Adrenal gland (tissue), 12 donors: ENCODE results near the gene KCNT2. TPM values are rescaled to one million over a fixed set of nuclear protein-coding genes. Genes with fewer than 3 reads are reported as not detected.

ENCODE experiments used
- DNase-seq, 7 donors: peaks; one replicate each; pipeline ENCODE4 v3.0.0-alpha.2; 2019 to 2020
- H3K27ac ChIP-seq, 5 donors: fragments of 200-600 bp; sonication (generic) in 4 of 5; 1 replicate in 3 of 5; 2 replicates in 2 of 5; pipeline versions ENCODE4 v1.5.1 to v1.8.0; 2016 to 2020; ENCODE audit warnings: mild to moderate bottlenecking in 1 of 5
- H3K27me3 ChIP-seq: fragments of 200-600 bp; 2 replicates; pipeline ENCODE4 v1.8.0; 2021
- H3K36me3 ChIP-seq, 2 donors: fragments of 200-600 bp; replicated peaks in 1 of 2; 1 replicate in 1 of 2; 2 replicates in 1 of 2; pipeline versions ENCODE4 v1.5.1 to v1.8.0; 2018 to 2022
- H3K4me1 ChIP-seq, 2 donors: fragments of 200-600 bp; replicated peaks in 1 of 2; 1 replicate in 1 of 2; 2 replicates in 1 of 2; pipeline versions ENCODE4 v1.5.1 to v1.8.0; 2018 to 2021
- H3K4me3 ChIP-seq, 4 donors: fragments of 200-600 bp; sonication (generic) in 3 of 4; one replicate each; pipeline ENCODE4 v1.5.1; 2016 to 2018
- H3K9me3 ChIP-seq, 3 donors: fragments of 200-600 bp; sonication (generic) in 1 of 3; replicated peaks in 1 of 3; 1 replicate in 2 of 3; 2 replicates in 1 of 3; pipeline versions ENCODE4 v1.5.1 to v1.8.0; 2016 to 2021
- POLR2A ChIP-seq, 2 donors: fragments of 450-650 bp; IDR thresholded peaks; one replicate each; pipeline ENCODE4 v1.6.1; 2017; ENCODE audit warnings: antibody characterized with exemption in 2 of 2, mild to moderate bottlenecking in 2 of 2, moderate library complexity in 1 of 2
- WGBS, 4 donors: extraction: QIAGEN DNeasy Blood & Tissue Kit in 2 of 4; methylation state at CpG; one replicate each; pipeline versions ENCODE4 v1.1.5 to v1.1.7; 2013 to 2017; 5-methylcytosine and 5-hydroxymethylcytosine counted together
- intact Hi-C, 2 donors: fragments of 100-400 bp; cut with DNase I; formaldehyde crosslinking; loops; one replicate each; pipeline versions ENCODE4 v1.14.1 to v1.15.0; 2022 to 2023
- polyA plus RNA-seq, 3 donors: library from polyadenylated mRNA; stranded (reverse); fragments of 200-250 nt in 2 of 3; fragments of 350-450 nt in 1 of 3; fragmentation: Illumina TruSeq in 1 of 3; extraction: RNeasy Lipid Tissue Mini Kit (QIAGEN cat#74804) in 1 of 3; gene quantifications; one replicate each; pipeline ENCODE4 v1.2.3, GENCODE V29; 2013 to 2014
- total RNA-seq, 9 donors: library from RNA; depleted of rRNA in 4 of 9; stranded (reverse); fragments of >200 nt in 4 of 9; fragments of 120-200 nt in 1 of 9; fragmentation: NEBNext Ultra II Directional in 1 of 9; extraction: Animal tissue kit (Norgen Biotek cat#: 25700) in 1 of 9; gene quantifications; one replicate each; pipeline versions ENCODE4 v1.1.0 to v1.2.4, GENCODE V29; 2013 to 2023
- TF ChIP-seq, protein P1 (sequence below), 6 experiments: fragments of 450-650 bp in 4 of 6; fragments of 200-600 bp in 2 of 6; sonication (generic) in 1 of 6; IDR thresholded peaks; 1 replicate in 5 of 6; 2 replicates in 1 of 6; pipeline versions ENCODE4 v1.5.1 to v1.8.0; 2016 to 2021; ENCODE audit warnings: antibody characterized with exemption in 6 of 6, mild to moderate bottlenecking in 2 of 6, moderate library complexity in 1 of 6
- donor health status: healthy with polysubstance abuse.
- donor health status: Bipolar disorder and iron deficiency.
- donor health status: DM: yes; HTN: yes; CAD: no.
- donor health status: DM: no; HTN: no; CAD: no.
- donor health status: DM: no; HTN: no; CAD: no.
- donor health status: DM: yes; HTN: yes; CAD: no.

Gene KCNT2
- total and polyA plus RNA-seq, 12 donors: 0.54 to 4.0 (median 1.2) TPM

DNA sequence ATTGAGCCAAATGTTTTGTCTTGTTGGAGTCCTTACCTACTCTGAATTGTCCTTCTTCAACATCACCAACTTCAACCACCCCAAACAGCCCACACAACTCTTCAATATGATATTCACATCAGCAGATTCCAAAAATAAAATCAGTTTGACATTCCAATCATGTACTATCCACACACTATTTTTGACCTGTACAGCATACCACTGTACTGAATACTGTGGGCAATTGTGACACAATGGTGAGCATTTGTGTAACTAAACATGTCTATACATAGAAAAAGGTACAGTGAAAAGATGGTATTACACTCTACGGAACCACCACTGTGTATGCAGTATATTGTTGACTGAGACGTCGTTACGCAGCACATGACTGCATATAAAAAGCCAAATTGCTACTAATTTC, 223.1 kb downstream of the KCNT2 start:
- no peak for DNase-seq
- H3K36me3 ChIP-seq: no peaks in the 10 kb centered on the region
- no peaks in the 10 kb centered on the region for H3K27me3 ChIP-seq
- no peak overlapping the region for H3K27ac ChIP-seq
- H3K4me3 ChIP-seq: no peak overlapping the region
- WGBS, 4 donors: 89 to 92% (median 91%) methylated on average over 4 of the region's 4 CpGs
- TF ChIP-seq POLR2A (IDR thresholded peaks at IDR 0.05): no peak
- TF ChIP-seq, protein P1, sequence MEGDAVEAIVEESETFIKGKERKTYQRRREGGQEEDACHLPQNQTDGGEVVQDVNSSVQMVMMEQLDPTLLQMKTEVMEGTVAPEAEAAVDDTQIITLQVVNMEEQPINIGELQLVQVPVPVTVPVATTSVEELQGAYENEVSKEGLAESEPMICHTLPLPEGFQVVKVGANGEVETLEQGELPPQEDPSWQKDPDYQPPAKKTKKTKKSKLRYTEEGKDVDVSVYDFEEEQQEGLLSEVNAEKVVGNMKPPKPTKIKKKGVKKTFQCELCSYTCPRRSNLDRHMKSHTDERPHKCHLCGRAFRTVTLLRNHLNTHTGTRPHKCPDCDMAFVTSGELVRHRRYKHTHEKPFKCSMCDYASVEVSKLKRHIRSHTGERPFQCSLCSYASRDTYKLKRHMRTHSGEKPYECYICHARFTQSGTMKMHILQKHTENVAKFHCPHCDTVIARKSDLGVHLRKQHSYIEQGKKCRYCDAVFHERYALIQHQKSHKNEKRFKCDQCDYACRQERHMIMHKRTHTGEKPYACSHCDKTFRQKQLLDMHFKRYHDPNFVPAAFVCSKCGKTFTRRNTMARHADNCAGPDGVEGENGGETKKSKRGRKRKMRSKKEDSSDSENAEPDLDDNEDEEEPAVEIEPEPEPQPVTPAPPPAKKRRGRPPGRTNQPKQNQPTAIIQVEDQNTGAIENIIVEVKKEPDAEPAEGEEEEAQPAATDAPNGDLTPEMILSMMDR (IDR thresholded peaks at IDR 0.05): no peak
- no peaks in the 10 kb centered on the region for H3K9me3 ChIP-seq
- intact Hi-C loops: no loop called here
- H3K4me1 ChIP-seq: no peaks in the 10 kb centered on the region

DNA sequence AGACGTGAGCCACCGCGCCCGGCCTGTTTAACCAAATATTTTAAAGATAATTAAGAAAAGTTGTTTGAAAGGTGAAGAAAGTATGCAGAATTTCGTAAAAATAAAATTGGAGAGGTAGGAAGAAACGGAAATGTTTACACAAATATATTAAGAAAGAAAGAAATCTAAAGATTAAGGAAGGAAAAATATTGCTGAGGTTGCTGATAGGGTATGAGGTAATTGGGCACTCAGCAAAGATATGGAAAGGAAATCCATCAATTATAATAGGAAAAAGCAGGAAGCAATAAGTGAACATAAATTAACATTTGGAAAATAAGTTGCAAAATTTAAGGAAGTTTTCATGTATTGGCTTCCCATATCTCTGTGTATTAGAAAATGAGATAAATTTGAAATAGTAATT, 225.9 kb downstream of the KCNT2 start:
- Histone ChIP-seq H3K27ac (no peak overlapping the region), H3K4me3 (no peak overlapping the region), H3K27me3 (no peaks in the 10 kb centered on the region), H3K4me1 (no peaks in the 10 kb centered on the region), H3K36me3 (no peaks in the 10 kb centered on the region), H3K9me3 (no peaks in the 10 kb centered on the region)
- no peak for TF ChIP-seq POLR2A (IDR thresholded peaks at IDR 0.05)
- TF ChIP-seq, protein P1 (IDR thresholded peaks at IDR 0.05): no peak
- no peak for DNase-seq
- intact Hi-C loops: no loop called here
- 81 to 86% (median 83%) methylated on average over 6 of the region's 6 CpGs for WGBS, 4 donors

DNA sequence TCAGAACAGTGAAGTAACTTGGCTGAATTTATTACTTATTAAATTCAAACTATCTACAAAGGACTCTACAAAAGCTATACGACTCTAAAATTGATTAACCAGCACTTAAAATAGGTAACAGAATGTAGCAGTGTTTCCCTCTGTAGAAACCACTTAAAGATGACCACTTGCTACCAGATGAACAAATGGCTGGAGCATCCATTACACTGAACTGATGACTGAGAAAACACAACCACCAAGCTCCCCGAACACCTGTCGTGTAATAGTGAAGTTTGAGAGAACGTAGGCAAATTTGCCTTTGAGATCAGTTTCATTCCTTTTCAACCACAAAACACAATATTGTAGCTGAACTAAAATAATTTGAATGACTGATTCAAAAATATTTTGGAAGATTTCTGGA, 226.7 kb downstream of the KCNT2 start:
- H3K27ac ChIP-seq: no peak overlapping the region
- no peak for DNase-seq
- intact Hi-C loops: no loop called here
- H3K27me3 ChIP-seq: no peaks in the 10 kb centered on the region
- no peaks in the 10 kb centered on the region for H3K9me3 ChIP-seq
- no peaks in the 10 kb centered on the region for H3K4me1 ChIP-seq
- H3K36me3 ChIP-seq: no peaks in the 10 kb centered on the region
- H3K4me3 ChIP-seq: no peak overlapping the region
- TF ChIP-seq POLR2A (IDR thresholded peaks at IDR 0.05): no peak
- TF ChIP-seq, protein P1 (IDR thresholded peaks at IDR 0.05): no peak
- 85 to 93% (median 88%) methylated on average over 4 of the region's 4 CpGs for WGBS, 4 donors

DNA sequence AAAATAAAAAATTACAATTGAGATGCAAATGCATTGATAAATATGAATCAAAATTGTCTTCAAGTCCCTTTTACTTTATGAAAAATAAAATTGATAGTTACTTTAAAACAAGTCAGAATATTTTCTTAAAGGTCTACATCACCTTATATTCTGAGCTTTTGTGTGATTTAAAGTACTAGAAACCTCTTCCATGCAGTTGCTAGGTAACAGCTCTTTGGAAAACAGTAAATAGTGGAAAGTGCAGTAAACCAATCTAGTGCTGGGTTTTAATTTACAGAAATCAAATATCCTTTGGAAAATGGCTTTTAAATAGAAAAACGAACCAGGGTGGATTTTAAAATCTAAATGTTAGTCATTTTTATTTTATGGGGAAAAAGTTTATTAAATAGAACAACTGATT, 227.9 kb downstream of the KCNT2 start:
- Histone ChIP-seq H3K36me3 (no peaks in the 10 kb centered on the region), H3K4me3 (no peak overlapping the region)
- WGBS, 4 donors: 20 to 32% (median 26%) methylated on average over 1 of the region's 1 CpG

More for the DNA sequence above, 227.9 kb downstream of the KCNT2 start:
- DNase-seq: no peak
- Histone ChIP-seq H3K27ac (no peak overlapping the region), H3K27me3 (no peaks in the 10 kb centered on the region), H3K9me3 (no peaks in the 10 kb centered on the region), H3K4me1 (no peaks in the 10 kb centered on the region)
- TF ChIP-seq, protein P1 (IDR thresholded peaks at IDR 0.05): no peak
- no peak for TF ChIP-seq POLR2A (IDR thresholded peaks at IDR 0.05)
- intact Hi-C loops: no loop called here
